ENCODE measurements around the gene KIF5A. TPM values are rescaled to one million over a fixed set of nuclear protein-coding genes. Genes with fewer than 3 reads are reported as not detected.

Gene KIF5A
- total RNA-seq, 3 donors from 2014 or later (not counting 1 experiment from before 2014, with no cell fraction given), result 0.09 to 0.40 (median 0.16) TPM

GRCh38 chr12:57553343-57554202 is 3.7 kb downstream of the KIF5A start:
- DNase-seq, result no peak
- no peaks in the 10 kb centered on the region for H3K9me3 Mint-ChIP-seq
- Histone ChIP-seq H3K9me3 (ENCODE audit: control insufficient read depth, insufficient read depth, low read length) (no peaks in the 10 kb centered on the region), H3K27ac (ENCODE audit: low read length) (no peak overlapping the region), H3K4me3 (ENCODE audit: low read length) (no peak overlapping the region), H3K4me1 (ENCODE audit: control insufficient read depth, insufficient read depth, low read length) (peaks cover 9% of the 10 kb centered on the region), H3K36me3 (ENCODE audit: control insufficient read depth, insufficient read depth, low read length) (no peaks in the 10 kb centered on the region), H3K27me3 (ENCODE audit: control insufficient read depth, insufficient read depth, low read length) (peaks cover 14% of the 10 kb centered on the region)
- H3K27me3 Mint-ChIP-seq (ENCODE audit: low read depth in 2 of 2), result peaks cover 16 to 38% of the 10 kb centered on the region in 2 donors
- peaks cover 0 to 9% of the 10 kb centered on the region in 2 donors for H3K4me1 Mint-ChIP-seq
- intact Hi-C loops (cut with micrococcal nuclease), result no loop called here
- 87% methylated on average over 5 of the region's 7 CpGs for WGBS (ENCODE audit: insufficient coverage)
- H3K27ac Mint-ChIP-seq, result no peak overlapping the region
- H3K36me3 Mint-ChIP-seq, result no peaks in the 10 kb centered on the region
- TF ChIP-seq CTCF (IDR thresholded peaks at IDR 0.05), result no peak
- H3K4me3 Mint-ChIP-seq, result no peak overlapping the region
- no peak for ATAC-seq

GRCh38 chr12:57554453-57554852 is 4.6 kb downstream of the KIF5A start:
- intact Hi-C loops (cut with micrococcal nuclease), result no loop called here
- 96% methylated on average over 2 of the region's 2 CpGs for whole genome bisulfite sequencing (ENCODE audit: insufficient coverage)

GRCh38 chr12:57554897-57555296 is 5.1 kb downstream of the KIF5A start:
- DNase-seq, result no peak
- H3K36me3 Mint-ChIP-seq, result no peaks in the 10 kb centered on the region
- intact Hi-C loops (cut with micrococcal nuclease), result no loop called here
- no peaks in the 10 kb centered on the region for H3K36me3 ChIP-seq (ENCODE audit: control insufficient read depth, insufficient read depth, low read length)
- WGBS (ENCODE audit: insufficient coverage), result 100% methylated on average over 1 of the region's 1 CpG
- H3K27ac Mint-ChIP-seq, result no peak overlapping the region
- H3K4me1 Mint-ChIP-seq, result peaks cover 0 to 9% of the 10 kb centered on the region in 2 donors
- ATAC-seq, result no peak
- no peaks in the 10 kb centered on the region for H3K9me3 Mint-ChIP-seq
- H3K27me3 ChIP-seq (ENCODE audit: control insufficient read depth, insufficient read depth, low read length), result peaks cover 5% of the 10 kb centered on the region
- H3K4me1 ChIP-seq (ENCODE audit: control insufficient read depth, insufficient read depth, low read length), result peaks cover 6% of the 10 kb centered on the region
- peaks cover 12 to 27% of the 10 kb centered on the region in 2 donors for H3K27me3 Mint-ChIP-seq (ENCODE audit: low read depth in 2 of 2)
- H3K4me3 ChIP-seq (ENCODE audit: low read length), result no peak overlapping the region
- no peaks in the 10 kb centered on the region for H3K9me3 ChIP-seq (ENCODE audit: control insufficient read depth, insufficient read depth, low read length)
- TF ChIP-seq CTCF (IDR thresholded peaks at IDR 0.05), result no peak
- H3K4me3 Mint-ChIP-seq, result no peak overlapping the region
- H3K27ac ChIP-seq (ENCODE audit: low read length), result no peak overlapping the region

More at GRCh38 chr12:57554453-57554852, 4.6 kb downstream of the KIF5A start:
- no peak overlapping the region for H3K4me3 ChIP-seq (ENCODE audit: low read length)
- H3K4me1 Mint-ChIP-seq, result peaks cover 0 to 9% of the 10 kb centered on the region in 2 donors
- DNase-seq, result no peak
- ATAC-seq, result no peak
- H3K27ac Mint-ChIP-seq, result no peak overlapping the region
- H3K27me3 ChIP-seq (ENCODE audit: control insufficient read depth, insufficient read depth, low read length), result peaks cover 7% of the 10 kb centered on the region
- TF ChIP-seq CTCF (IDR thresholded peaks at IDR 0.05), result no peak
- peaks cover 12 to 29% of the 10 kb centered on the region in 2 donors for H3K27me3 Mint-ChIP-seq (ENCODE audit: low read depth in 2 of 2)
- no peak overlapping the region for H3K4me3 Mint-ChIP-seq
- H3K9me3 ChIP-seq (ENCODE audit: control insufficient read depth, insufficient read depth, low read length), result no peaks in the 10 kb centered on the region
- no peaks in the 10 kb centered on the region for H3K36me3 ChIP-seq (ENCODE audit: control insufficient read depth, insufficient read depth, low read length)
- no peaks in the 10 kb centered on the region for H3K36me3 Mint-ChIP-seq
- H3K27ac ChIP-seq (ENCODE audit: low read length), result no peak overlapping the region
- H3K4me1 ChIP-seq (ENCODE audit: control insufficient read depth, insufficient read depth, low read length), result peaks cover 9% of the 10 kb centered on the region
- no peaks in the 10 kb centered on the region for H3K9me3 Mint-ChIP-seq
